GM21723 (cell line): ENCODE measurements around the gene TTC28.

ENCODE experiments used
- ATAC-seq: cut with Tn5 transposase; IDR thresholded peaks from one replicate; pipeline ENCODE4 v1.9.1; 2021; ENCODE audit warnings: mild to moderate bottlenecking, moderate library complexity; ENCODE audit not compliant: unreplicated experiment

Gene TTC28

DNA sequence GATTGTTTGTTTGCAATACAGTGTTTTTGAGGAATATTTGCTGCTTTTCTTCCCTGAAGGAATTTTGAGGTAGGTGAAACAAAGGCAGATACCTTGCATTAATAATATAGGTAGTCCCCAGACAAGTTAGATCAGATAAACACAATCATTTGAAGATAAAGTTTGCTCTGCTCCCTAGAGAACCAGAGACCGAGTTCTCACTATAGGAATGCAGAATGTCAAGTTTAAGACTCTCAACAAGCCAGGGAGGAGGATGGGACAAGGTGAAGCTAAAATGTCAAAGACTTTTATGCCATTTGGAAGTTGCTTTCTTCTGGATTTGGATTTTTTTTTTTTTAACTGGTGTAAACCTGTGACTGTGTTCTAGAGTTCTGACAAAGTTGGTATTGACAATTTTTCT is 364.7 kb downstream of the TTC28 start:
- ATAC-seq = no peak

DNA sequence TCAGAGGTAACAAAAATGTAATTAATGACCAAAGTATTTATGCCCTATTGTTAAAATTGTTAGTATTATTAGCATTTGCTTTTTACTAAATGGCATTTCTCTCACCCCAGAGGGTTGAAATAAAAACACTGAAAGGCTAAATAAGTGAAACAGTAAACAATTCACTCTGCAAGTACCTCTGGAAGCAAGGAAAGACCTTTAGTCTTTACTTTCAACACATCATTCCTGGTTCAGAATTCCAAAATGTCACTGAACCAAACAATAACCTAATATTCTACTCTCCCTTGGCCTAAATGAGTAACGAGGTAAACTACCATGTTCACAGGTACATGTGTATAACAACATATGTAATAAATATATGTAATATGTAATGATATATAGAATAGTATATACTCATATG is 369.3 kb downstream of the TTC28 start:
- ATAC-seq = no peak

DNA sequence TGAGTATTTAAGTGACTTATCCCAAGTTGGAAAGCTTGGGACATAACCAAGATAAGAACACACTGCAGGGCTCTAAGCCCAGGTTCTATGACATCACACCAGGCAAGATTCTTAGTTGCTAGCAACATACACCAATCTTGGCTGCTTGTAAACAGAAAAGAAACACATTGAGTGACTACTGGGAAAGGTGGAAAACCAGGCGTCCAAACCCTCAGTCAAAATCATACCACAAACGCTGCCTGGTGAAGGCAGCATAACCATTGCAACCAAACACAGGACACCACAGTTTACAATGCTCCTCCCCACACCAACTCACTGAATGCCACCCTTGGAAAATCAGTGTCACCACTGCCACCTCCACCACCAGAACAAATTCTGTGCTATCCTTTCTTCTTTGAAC is 379.9 kb downstream of the TTC28 start:
- ATAC-seq = no peak

DNA sequence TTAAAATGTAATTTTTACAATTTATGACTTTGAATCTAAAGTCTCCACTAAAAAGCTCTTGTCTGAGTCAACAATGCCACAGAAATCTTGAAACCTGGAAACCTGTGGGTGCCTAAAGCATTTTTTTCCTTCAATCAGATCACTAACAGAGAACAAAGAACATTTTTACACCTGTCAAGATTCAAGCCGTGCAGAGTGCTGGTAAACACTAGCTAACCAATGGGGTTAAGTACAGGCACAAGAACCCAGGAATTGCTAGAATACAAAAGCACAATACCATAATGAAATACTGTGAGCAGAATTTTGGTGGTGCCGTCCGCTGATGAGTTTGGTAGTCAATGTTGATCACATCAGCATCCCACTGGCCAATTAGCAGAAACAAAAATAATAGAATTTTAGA is 380.3 kb downstream of the TTC28 start:
- no peak for ATAC-seq

DNA sequence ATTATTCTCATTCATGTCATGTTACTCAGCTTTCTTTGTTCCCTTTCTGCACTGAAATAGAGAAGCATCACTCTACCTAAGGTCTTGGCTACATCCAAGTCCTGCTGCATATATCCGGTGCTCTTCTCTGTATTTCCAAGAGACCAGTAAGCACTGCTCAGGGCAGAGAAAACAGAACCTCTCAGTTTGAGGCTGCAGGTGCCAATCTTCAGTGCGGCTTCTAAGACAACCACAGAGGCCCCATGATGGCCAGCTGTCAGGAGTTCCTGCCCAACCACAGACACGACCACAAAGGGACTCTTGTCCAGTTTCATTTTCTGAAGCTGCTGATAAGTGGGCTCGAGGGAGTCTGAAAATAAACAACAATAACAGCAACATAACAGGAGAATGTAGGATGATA is 382.1 kb downstream of the TTC28 start:
- ATAC-seq = no peak

DNA sequence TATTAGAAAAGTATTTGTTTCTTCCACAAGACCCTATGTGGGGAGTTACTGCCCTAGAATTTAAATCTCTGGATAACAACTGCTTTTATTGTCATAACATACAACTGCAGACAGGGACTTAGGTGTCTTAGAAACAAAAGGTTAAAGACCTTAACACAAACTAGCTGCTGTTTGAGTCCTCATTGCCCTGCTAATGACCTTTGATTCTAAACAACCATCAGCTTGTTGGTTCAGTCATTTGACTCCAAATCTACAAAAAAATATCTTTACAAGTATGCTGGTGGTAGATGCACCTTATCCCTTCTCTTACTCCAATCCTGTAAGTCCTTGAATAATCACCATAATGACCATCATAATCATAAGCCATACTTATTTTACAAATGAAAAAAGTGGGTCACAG is 383.2 kb downstream of the TTC28 start:
- no peak for ATAC-seq

DNA sequence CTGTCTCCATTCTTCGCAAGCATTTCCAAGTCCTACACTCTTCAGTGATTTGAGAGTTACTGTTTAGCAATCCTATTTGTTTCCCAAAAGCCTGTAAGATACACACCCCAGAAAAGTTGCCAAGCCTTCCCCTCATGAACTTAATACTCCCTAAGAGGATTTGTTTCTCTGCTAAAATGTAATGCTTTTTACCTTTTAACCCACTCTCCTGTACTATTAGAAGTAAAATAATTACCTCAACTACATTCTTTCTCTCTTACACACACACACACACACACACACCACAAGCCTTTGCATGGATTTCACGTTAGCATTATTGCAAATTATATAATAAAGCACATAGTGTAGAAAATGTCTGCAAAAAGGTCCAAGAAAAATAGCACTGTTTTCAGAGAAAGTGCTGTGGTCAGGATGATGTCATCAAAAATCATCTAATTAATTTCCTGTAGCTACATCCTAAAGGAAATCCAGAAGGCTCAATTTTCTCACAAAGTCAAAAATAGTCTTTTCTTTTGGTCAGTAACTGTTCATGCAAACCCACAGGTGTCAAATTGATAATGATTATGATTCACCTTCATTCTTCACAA is 396.5 kb downstream of the TTC28 start:
- ATAC-seq = no peak

DNA sequence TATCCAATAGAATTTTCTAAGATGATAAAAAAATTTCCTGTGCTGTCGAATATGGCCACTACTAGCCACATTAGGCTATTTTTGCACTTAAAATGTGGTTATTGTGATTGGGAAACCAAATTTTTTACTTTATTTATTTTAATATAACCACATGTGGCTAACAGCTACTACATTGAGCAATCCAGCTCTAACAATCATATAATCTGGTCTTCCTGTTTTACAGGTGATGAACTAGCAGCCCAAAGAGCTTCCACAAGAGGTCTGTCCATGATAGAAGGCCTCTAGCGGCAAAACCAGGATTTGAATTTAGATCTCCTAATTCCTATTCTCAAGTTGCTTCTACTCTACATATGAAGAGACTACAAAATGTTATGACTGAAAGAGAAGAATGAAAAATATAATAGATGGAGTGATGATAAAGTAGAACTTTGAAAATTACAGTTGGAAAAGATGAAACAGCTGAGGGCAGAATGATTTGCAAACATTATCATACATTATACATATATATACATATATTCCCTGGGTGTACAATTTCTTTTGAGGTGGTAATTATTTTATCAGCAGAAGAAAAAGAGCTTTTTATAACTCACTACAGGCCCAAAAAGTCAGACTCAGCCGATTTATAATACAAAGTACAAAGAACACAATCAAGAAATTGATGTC is 397.1 kb downstream of the TTC28 start:
- no peak for ATAC-seq

DNA sequence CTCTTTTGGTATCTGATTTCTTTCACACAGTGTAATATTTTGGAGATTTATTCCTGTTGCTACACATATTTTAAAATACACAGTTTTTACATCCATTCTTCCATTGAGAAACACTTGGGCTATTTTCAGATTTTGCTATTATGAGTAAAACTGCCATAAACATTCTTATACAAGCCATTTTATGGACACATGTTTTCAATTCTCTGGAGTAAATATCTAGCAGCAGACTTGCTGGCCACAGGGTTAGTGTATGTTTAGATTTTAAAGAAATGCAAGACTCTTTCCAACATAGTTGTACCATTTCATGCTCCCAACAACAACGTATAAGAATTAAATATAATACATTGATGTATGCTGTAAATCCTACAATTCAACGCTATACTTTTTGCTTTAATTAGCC is 399.8 kb downstream of the TTC28 start:
- ATAC-seq = no peak

DNA sequence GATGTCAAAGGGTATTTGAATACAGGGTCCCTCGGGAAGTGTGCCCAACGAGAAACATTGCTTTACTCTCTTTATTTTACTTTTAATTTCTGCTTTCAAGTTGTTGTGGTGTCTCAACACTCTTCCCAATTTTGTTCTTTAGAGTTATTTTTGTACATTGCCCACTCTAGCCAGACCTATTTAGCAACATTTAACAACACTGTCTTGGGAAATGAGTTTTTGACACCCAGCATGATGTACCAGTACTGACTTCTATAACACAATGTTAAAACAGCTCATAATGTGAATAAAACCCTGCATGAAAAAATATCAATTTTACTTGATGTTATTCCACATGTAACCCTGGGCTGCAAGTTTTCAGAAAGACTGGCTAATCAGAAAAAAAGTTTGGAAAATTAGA is 410.4 kb downstream of the TTC28 start:
- ATAC-seq = no peak

DNA sequence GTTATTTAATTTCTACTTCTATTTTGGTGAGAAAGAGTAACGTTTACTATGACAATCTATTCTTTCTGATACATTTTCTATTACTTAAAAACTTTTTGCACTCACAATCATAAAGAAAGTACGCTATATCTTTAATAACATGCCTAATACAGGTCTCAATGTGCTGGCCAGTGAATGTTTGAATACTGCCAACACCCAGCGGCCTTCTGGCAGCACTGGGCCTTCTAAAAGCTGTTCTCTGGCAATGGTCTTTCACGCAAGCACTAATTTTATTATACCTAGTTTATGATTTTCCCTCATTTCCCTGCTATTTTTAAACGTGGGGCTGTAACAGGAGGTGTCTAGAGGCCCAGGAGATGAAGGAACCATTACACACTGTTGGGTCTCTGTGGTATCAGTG is 410.8 kb downstream of the TTC28 start:
- ATAC-seq = no peak

DNA sequence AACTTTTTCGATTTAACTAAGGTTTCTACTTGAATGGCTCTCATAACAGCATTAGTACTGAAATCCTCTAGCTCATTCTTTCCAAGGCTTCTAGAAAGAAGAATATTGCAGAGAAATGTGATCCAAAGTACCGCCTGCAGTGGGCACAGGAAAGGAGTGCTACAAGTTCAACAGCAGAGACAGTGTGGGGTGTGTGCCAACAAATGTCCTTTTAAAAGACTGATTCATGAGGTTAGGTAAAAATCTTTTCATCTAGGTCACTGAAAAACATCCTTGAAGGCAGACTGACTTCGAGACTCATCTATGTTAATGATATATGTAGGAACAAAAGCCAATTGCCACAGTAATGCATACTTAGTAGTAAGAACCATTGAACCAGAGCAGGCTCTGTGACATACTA is 411.5 kb downstream of the TTC28 start:
- ATAC-seq = no peak

DNA sequence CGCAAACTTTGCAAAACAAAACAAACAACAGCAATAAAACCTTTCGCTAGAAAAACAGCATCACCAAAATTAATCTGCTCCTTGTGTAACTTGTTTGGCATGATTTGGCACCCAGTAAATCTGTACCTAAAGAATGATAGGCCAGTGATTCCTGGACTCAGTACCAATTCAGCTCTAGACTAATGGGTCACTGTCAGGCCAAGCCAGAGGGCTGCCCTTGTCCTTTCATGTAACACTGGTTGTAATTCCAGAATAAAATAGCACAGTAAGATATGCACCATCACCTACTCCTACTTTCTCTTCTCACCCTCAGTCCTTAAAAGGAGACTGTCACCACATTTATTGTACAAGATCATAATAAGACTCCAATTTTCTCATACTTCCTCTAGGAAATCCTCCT is 419.0 kb downstream of the TTC28 start:
- no peak for ATAC-seq

DNA sequence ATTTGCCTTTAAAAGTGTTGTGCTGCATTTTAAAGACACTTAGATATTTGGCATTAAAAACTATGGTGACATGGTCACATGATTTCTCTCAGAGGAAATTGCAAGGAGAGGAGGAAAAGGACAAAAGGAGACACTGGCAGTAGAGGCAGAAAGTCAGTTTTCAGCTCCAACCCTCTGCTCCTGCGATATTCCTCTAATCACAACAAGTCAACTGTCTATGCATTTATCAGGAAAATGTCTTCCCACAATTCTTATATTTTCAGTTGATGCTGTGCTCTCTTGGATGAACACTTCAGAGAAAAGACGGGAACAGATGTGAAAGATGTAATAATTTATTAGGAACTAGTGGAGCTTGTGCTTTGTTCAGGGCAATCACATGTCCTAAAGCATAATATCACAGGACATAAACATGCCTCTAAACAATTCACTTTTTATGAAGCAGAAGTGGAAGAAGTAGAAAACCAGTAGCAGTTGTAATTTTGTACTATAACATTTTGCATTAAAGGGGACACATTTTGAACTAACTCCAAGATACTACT is 419.8 kb downstream of the TTC28 start:
- ATAC-seq = no peak

DNA sequence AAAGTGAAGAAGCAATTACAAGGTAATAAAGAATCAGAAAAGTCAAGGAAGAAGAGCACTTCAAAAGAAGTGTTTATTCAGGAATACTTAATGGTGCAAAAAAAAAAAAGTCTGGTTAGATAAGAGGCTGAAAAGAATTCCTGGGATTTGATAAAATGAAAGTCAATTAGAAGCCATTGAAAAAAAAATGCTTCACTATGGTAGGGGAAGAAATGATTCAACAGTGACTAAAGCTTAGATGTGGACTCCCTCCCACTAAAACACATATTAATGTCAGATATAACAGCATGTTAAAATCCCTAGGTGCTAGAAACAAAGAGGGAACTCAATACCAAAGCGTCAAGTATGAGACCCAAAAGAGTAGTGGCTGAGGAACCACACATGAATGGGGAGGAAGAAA is 425.2 kb downstream of the TTC28 start:
- no peak for ATAC-seq

DNA sequence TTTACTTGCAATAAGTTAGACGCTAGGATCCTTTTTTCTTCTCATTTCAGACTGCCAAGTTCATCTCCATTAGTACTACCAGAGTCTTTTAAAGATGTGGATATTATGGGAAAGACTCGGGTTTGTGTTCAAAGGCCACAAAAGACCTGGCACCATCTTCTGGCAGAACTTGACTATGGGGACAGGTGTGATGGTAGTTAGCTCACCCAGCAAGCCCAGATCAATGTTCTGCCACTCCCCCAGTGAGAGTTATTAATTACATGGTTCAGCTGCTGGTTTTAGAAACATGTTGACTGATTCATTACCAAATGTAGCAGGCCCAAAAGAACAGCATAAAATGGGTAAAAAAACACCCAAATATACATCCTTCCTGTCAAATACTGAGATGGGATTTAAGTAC is 427.1 kb downstream of the TTC28 start:
- ATAC-seq = no peak

DNA sequence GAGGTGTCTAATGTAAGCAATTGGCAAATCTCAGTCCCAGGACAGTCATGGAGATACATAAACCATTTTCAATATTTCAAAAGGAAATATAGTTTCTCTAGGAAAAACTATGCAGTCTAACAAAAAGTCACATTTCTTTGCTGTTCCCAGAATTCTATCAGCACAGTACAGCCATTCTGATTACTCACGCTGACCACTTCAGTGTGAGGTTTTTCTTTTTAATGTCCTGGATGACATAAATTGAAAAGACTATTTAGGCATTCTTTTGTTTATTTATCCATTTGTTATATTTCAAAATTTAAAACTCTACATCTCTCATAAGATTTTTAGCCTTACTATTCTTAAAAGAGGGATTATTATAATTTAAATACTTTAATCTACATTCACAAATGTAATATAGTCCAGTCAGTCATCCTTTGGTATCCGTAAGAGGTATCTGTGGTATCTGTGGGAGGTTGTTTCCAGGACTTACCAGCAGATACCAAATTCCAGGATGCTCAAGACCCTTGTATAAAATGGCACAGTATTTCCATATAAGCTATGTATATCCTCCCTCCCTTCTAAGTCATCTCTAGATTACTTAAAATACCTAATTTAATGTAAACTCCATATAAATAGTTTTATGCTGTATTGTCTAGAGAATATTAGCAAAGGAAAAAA is 429.5 kb downstream of the TTC28 start:
- ATAC-seq = no peak

DNA sequence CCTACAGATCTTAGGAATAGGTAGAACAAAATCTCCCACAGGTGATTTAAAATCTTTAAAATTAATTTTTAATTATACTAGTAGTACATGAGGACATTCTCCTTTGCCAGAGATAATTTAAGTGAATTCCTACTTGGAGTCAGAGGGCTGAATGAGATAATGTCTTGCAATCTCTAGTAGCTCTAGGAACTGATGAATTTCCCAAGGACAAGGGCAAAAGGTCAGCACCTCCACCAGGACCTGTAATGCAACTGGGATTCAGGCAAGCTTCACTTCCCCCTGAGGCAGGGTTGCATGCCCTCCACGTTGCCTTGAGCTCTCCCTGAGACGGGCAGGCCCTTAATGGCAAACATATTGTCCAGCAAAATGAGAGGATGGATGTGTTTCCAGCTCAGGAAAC is 430.2 kb downstream of the TTC28 start:
- no peak for ATAC-seq

DNA sequence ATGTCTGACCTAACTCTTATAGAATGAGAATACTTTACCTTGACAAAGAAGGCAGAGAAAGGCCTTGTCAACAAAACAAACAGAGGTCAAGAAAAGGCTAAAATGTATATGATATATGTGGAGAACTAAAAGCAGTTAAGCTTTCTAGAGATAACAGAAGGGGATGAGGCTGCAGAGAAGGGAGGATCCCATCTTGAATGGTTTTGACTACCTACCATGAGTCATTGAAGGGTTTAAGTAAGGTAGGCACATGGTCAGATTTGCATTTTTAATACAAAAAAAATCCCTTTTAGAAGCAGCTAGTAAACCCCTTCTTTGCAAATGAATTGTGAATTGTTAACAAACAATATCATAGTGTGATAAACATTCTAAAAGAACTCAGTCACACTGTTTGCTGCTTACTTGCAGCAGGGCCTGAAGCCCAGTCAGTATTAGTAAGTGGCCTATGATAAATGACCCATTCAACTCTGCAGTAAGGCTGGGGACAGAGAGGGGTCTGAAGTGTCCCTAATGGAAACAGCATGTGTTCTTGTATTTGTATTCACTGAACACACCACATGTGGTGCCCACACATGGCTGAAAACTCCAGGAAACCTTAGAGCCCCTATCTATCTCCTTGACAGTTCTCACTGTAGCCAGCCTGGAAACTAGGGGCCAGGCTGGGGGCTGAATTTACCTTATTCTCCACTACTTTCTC is 431.8 kb downstream of the TTC28 start:
- no peak for ATAC-seq

DNA sequence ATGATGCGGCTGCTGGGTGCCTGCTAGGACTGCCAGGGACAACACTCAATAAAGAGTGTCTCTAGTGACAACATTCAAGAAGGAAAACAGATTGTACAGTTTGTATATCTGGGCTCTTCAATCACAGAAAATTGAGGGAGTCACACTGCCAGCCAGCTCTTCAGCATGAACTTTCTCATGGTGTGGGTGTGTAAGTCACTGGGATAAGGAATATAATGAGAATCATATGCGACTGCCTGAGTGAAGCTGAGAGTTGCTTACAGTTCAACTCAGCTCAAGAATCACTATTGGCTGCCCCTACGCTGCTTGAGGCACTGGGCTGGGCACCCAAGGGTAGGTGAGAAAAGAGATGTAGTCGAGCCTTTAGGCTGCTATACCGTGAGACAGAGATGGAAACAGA is 432.5 kb downstream of the TTC28 start:
- no peak for ATAC-seq

DNA sequence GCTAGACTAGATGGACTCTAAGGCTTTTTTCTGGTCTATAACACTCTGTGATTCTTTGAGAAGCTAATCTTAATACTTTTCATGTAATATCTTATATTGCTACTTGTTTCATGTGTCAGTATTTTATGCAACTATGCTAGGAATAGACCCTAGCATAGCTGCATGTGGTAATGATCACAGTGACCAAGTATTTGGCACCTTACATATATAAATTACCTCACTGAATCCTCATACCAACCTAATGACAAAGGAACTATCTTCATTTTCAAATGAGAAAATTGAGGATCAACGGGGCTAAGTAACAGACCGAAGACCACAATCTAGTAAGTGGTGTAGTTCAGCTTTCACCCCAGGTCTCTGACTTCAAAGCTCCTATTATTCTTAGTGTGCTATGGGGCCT is 433.2 kb downstream of the TTC28 start:
- no peak for ATAC-seq
